GM21390 (cell line): ENCODE measurements around the gene ZC3H8.

Experiments
- ATAC-seq: cut with Tn5 transposase; IDR thresholded peaks from one replicate; pipeline ENCODE4 v1.9.1; 2021; ENCODE audit not compliant: unreplicated experiment

ZC3H8 gene

DNA sequence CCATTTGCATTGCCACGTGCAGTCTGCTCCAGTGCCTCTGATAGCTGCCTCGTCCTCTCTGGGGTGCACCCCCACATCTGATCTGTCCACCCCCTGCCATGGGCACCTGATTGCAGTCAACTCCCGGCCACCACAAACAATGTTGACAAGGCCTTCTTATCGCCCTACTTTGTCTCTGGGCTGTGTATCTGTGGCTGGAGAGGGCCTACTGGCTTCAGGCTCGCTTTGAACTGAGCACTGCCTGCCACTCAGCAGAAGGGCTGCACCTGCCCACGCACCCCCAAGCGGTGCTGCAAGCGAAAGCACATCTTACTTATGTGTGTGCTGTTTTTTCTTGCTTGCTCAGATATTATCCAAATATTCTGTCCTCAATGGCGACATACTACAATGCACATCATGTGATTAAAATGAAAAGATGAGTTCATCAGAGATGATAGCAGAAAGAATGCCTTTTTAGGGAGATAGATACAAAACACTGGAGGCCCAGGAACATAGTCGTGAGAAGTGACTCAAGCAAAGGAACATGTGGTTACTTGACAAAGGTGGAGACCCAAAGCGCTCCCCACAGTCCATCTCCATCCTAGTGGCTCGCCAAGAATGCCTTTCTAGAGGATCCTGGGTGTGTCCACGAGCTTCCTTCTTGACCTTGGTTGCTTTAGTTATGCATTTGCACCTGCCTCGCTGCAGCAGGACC lies 87.9 kb downstream of the ZC3H8 start:
- no peak for ATAC-seq

DNA sequence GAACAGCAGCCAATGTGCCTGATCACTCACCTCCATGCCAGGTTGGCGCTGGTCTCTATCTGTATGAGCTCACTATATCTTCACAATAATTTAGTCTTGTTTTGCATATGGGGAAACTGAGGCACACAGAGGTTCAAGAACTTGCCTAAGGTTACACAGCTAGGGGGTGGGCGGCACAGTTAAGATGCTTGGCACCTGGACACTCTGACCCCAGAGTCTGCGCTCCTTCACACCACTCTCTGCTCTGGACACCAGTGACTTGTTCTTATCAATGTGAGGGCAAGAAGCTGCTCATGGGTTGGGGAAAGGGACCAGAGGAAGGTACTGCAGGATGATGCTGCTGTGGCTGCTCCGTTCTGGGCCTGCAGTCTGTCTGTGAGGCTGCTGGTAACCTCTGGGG lies 89.5 kb downstream of the ZC3H8 start:
- no peak for ATAC-seq

DNA sequence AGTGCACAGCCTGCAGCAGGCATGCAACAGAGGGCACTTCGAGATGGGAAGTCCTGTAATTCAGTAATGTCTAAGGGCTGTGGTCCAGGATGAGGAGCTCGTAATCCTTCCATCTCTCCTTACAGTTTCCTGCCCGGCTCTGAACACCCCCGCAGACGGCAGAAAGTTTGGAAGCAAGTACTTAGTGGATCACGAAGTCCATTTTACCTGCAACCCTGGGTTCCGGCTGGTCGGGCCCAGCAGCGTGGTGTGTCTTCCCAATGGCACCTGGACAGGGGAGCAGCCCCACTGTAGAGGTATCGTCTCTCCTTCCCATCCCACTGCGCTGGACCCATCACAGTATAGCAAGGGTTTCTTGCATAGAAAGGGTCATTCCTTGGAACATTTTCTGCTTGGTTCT lies 90.0 kb downstream of the ZC3H8 start:
- ATAC-seq: no peak

GRCh38 chr2:112163541-112163981 lies 91.3 kb downstream of the ZC3H8 start:
- ATAC-seq: no peak

DNA sequence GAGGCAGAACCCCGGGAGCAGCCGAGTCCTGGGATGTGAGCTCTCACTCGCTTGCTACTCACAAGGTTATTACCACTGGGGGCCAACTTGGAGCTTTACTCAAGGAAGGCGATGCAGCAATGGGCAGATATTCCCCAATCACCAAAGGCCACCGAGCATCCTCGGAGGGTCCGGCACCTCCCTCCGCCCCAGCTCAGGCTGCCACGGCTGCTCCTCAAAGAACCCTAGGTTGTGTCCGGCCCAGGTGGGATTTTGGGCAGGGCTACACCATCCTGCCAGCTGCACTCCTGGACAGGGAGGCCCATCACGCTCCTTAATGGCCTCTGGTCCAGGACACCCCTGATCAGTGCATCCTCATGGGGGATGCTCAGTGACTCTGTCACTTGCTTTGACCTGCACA lies 91.9 kb downstream of the ZC3H8 start:
- ATAC-seq: no peak

GRCh38 chr2:112162341-112162740 lies 92.5 kb downstream of the ZC3H8 start:
- no peak for ATAC-seq
